B cell (primary cell): ENCODE measurements around the gene TBC1D14. TPM values are rescaled to one million over a fixed set of nuclear protein-coding genes. Genes with fewer than 3 reads are reported as not detected.
A peak's percentile ranks its signal among the peaks of the same experiment; 100 is the strongest.

ENCODE experiments used
- ATAC-seq: fragments of 200-7000 bp; cut with Tn5 transposase; one replicate; pipeline ENCODE4 v1.10.0; 2021; ENCODE audit warnings: low read depth, mild to moderate bottlenecking, moderate number of reproducible peaks, moderate library complexity
- CTCF ChIA-PET: fragments of 350-600 bp; sonication (Branson Sonifier 250); formaldehyde crosslinking; loops from one replicate; lab custom pipeline; 2021; ENCODE audit warnings: antibody characterized with exemption, inconsistent platforms; lab: Charles Lee
- POLR2A ChIA-PET: fragments of 350-600 bp; sonication (Branson Sonifier 250); formaldehyde crosslinking; loops from one replicate; lab custom pipeline; 2021; ENCODE audit warnings: antibody characterized with exemption; lab: Charles Lee
- DNase-seq: peaks from one replicate; pipeline ENCODE4 v3.0.0; 2013
- H2AFZ ChIP-seq: 2 replicates; pipeline ENCODE4 v1.6.1; 2012; ENCODE audit warnings: mild to moderate bottlenecking, low read depth, low read length; ENCODE audit not compliant: insufficient read depth, poor library complexity, severe bottlenecking
- H3K27ac ChIP-seq, 2 donors: 1 replicate in 1 of 2; 2 replicates in 1 of 2; pipeline ENCODE4 v1.5.1; 2012 to 2013; ENCODE audit warnings: low read length in 2 of 2, mild to moderate bottlenecking in 2 of 2, moderate library complexity in 1 of 2
- H3K27me3 ChIP-seq, 4 experiments: fragments of 200-600 bp in 1 of 4; sonication (generic) in 1 of 4; replicated peaks in 1 of 4; 1 replicate in 2 of 4; 2 replicates in 2 of 4; pipeline versions ENCODE4 v1.6.1 to v1.7.0; 2013 to 2016; ENCODE audit warnings: low read length in 3 of 4, mild to moderate bottlenecking in 2 of 4, mixed read lengths in 1 of 4, moderate library complexity in 1 of 4; ENCODE audit not compliant: insufficient read depth in 4 of 4, control insufficient read depth in 3 of 4; ENCODE audit errors: control extremely low read depth in 1 of 4
- H3K36me3 ChIP-seq, 2 experiments: replicated peaks in 1 of 2; 1 replicate in 1 of 2; 2 replicates in 1 of 2; pipeline versions ENCODE4 v1.6.1 to v1.7.1; 2013; ENCODE audit warnings: low read length in 1 of 2; ENCODE audit not compliant: insufficient read depth in 2 of 2, control insufficient read depth in 1 of 2; ENCODE audit errors: control extremely low read depth in 1 of 2, extremely low read depth in 1 of 2
- H3K4me1 ChIP-seq, 2 donors: fragments of 200-600 bp in 1 of 2; sonication (generic) in 1 of 2; 1 replicate in 1 of 2; 2 replicates in 1 of 2; pipeline versions ENCODE4 v1.5.1 to v1.6.1; 2013 to 2017; ENCODE audit warnings: low read length in 2 of 2; ENCODE audit not compliant: control insufficient read depth in 2 of 2, insufficient read depth in 2 of 2
- H3K4me2 ChIP-seq: replicated peaks from 2 replicates; pipeline ENCODE3; 2012; ENCODE audit warnings: mild to moderate bottlenecking, low read depth, low read length; ENCODE audit not compliant: poor library complexity, severe bottlenecking
- H3K4me3 ChIP-seq, 5 experiments: fragments of 200-600 bp in 1 of 5; sonication (generic) in 1 of 5; 1 replicate in 3 of 5; 2 replicates in 2 of 5; pipeline versions ENCODE4 v1.5.1 to v1.7.0; 2011 to 2016; ENCODE audit warnings: low read length in 4 of 5, mild to moderate bottlenecking in 4 of 5, low read depth in 2 of 5, control low read depth in 1 of 5, moderate library complexity in 1 of 5; ENCODE audit not compliant: insufficient read depth in 1 of 5; ENCODE audit errors: control extremely low read depth in 1 of 5, extremely low read depth in 1 of 5
- H3K79me2 ChIP-seq: fragments of 200-600 bp; sonication (generic); one replicate; pipeline ENCODE4 v1.6.0; 2016; ENCODE audit warnings: low read length; ENCODE audit not compliant: control insufficient read depth, insufficient read depth
- H3K9ac ChIP-seq: fragments of 200-600 bp; sonication (generic); 2 replicates; pipeline ENCODE4 v1.6.1; 2017; ENCODE audit warnings: mild to moderate bottlenecking, low read length, moderate library complexity
- H3K9me3 ChIP-seq, 3 donors: one replicate each; pipeline versions ENCODE4 v1.6.1 to v1.7.1; 2013; ENCODE audit warnings: low read length in 2 of 3; ENCODE audit not compliant: control insufficient read depth in 2 of 3, insufficient read depth in 1 of 3; ENCODE audit errors: control extremely low read depth in 1 of 3
- H4K20me1 ChIP-seq: 2 replicates; pipeline ENCODE4 v1.6.0; 2012; ENCODE audit warnings: mild to moderate bottlenecking, low read length; ENCODE audit not compliant: insufficient read depth, control insufficient read depth, poor library complexity, severe bottlenecking
- H3K27ac Mint-ChIP-seq: one replicate; pipeline ENCODE4 v1.8.0; 2021; ENCODE audit warnings: mixed read lengths
- H3K27me3 Mint-ChIP-seq: one replicate; pipeline ENCODE4 v1.8.0; 2021; ENCODE audit warnings: mixed read lengths
- H3K4me1 Mint-ChIP-seq: one replicate; pipeline ENCODE4 v1.8.0; 2021; ENCODE audit warnings: mixed read lengths
- H3K4me3 Mint-ChIP-seq: one replicate; pipeline ENCODE4 v1.8.0; 2021; ENCODE audit warnings: mixed read lengths
- H3K9me3 Mint-ChIP-seq: one replicate; pipeline ENCODE4 v1.8.0; 2022; ENCODE audit warnings: mixed read lengths; ENCODE audit not compliant: insufficient read depth
- EZH2 ChIP-seq: IDR thresholded peaks from 2 replicates; pipeline ENCODE4 v1.6.1; 2012; ENCODE audit warnings: borderline replicate concordance, low read depth, mild to moderate bottlenecking, moderate library complexity, low read length; ENCODE audit not compliant: insufficient read depth, poor library complexity, severe bottlenecking
- WGBS: methylation state at CpG from one replicate; pipeline ENCODE4 v1.1.5; 2013; ENCODE audit warnings: missing lambda C conversion rate; ENCODE audit not compliant: insufficient coverage; 5-methylcytosine and 5-hydroxymethylcytosine counted together
- intact Hi-C: fragments of 100-400 bp; cut with micrococcal nuclease; formaldehyde crosslinking; loops from one replicate; pipeline ENCODE4 v1.10.0; 2022
- polyA plus RNA-seq: library from polyadenylated mRNA; depleted of rRNA; stranded (reverse); fragments of >200 nt; gene quantifications from 2 replicates; pipeline ENCODE4 v1.2.3, GENCODE V29; 2012
- total RNA-seq, 2 donors: library from RNA; stranded (reverse); fragments of 120-200 nt in 1 of 2; gene quantifications; 1 replicate in 1 of 2; 2 replicates in 1 of 2; pipeline versions ENCODE4 v1.2.3 to v1.2.4, GENCODE V29; 2013 to 2022
- TF ChIP-seq, protein P1 (sequence below): fragments of 200-600 bp; IDR thresholded peaks from one replicate; pipeline ENCODE4 v1.8.0; 2022; ENCODE audit warnings: antibody characterized with exemption, mild to moderate bottlenecking

TBC1D14 gene
- total and polyA plus RNA-seq, 2 donors (not counting 1 experiment from before 2014, with no cell fraction given), result 21.9 to 42.0 TPM

DNA sequence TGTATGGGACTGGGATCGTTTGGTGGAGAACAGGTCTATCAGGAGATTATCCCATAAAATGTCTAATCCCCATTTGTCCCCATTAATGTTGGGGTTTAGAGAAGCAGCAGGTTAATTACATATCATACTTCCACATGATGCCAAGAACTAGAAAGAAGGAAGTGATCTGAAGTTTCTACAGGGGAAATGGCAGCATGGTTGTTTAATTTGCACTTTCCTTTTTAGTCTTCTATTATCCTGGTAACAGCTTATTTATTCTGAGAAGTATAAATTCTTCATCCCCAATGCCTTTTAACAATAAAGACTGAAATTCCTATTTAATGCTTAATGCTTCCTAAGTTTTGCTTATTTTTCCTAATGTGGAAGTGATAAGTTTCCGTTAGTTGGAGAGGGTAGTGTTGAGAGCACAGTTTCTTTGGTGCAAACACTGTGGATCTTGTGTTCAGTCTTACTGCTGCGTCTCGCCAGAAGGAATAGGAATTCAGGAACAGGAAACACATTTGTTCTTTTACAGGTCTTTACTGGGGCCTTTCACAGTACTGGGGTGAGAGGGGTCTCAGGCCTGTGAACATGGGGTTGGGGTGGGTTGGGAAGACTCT is 74.0 kb downstream of the TBC1D14 start:
- WGBS, result 90% methylated on average over 3 of the region's 4 CpGs

More for the DNA sequence above, 74.0 kb downstream of the TBC1D14 start:
- H3K79me2 ChIP-seq, result peaks cover 85% of the 10 kb centered on the region
- TF ChIP-seq, protein P1, sequence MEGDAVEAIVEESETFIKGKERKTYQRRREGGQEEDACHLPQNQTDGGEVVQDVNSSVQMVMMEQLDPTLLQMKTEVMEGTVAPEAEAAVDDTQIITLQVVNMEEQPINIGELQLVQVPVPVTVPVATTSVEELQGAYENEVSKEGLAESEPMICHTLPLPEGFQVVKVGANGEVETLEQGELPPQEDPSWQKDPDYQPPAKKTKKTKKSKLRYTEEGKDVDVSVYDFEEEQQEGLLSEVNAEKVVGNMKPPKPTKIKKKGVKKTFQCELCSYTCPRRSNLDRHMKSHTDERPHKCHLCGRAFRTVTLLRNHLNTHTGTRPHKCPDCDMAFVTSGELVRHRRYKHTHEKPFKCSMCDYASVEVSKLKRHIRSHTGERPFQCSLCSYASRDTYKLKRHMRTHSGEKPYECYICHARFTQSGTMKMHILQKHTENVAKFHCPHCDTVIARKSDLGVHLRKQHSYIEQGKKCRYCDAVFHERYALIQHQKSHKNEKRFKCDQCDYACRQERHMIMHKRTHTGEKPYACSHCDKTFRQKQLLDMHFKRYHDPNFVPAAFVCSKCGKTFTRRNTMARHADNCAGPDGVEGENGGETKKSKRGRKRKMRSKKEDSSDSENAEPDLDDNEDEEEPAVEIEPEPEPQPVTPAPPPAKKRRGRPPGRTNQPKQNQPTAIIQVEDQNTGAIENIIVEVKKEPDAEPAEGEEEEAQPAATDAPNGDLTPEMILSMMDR, result no peak
- no peak for TF ChIP-seq EZH2
- ChIA-PET POLR2A (interaction anchor here (1.1 to 1.2 kb wide), 2 partner anchors 13 to 84 kb away, joined by 3 to 4 read pairs; partner anchors contain the start of gene GRPEL1), CTCF (interaction anchor here (1.1 to 3.5 kb wide), 5 partner anchors 10 to 119 kb away, joined by 3 to 20 read pairs (median 4); no protein-coding TSS in a partner anchor)
- peaks cover 0 to 2% of the 10 kb centered on the region in 2 experiments for H3K36me3 ChIP-seq
- H3K9me3 ChIP-seq, result no peaks in the 10 kb centered on the region
- H3K4me3 ChIP-seq, result no peak overlapping the region
- H3K27ac Mint-ChIP-seq, result peak overlapping the region; percentile 32
- peaks cover 41 to 46% of the 10 kb centered on the region in 2 donors for H3K4me1 ChIP-seq
- H2AFZ ChIP-seq, result no peak overlapping the region
- no peaks in the 10 kb centered on the region for H3K27me3 Mint-ChIP-seq
- intact Hi-C loops, result no loop called here
- no peak overlapping the region for H3K9ac ChIP-seq
- DNase-seq (no peak), ATAC-seq (no peak)
- no peaks in the 10 kb centered on the region for H3K9me3 Mint-ChIP-seq
- peak overlapping the region; percentile 16 for H3K4me2 ChIP-seq
- H3K27ac ChIP-seq, result peak overlapping the region in 1 of 2 donors; percentile 44
- H3K27me3 ChIP-seq, result no peaks in the 10 kb centered on the region
- peak overlapping the region; percentile 45 for H3K4me3 Mint-ChIP-seq
- H4K20me1 ChIP-seq, result peaks cover 12% of the 10 kb centered on the region
- H3K4me1 Mint-ChIP-seq, result peaks cover 59% of the 10 kb centered on the region
